NCI-H146 (cell line): ENCODE measurements around the gene TMEM156.
A peak's percentile ranks its signal among the peaks of the same experiment; 100 is the strongest.

Experiments used
- DNase-seq: peaks from one replicate; lab custom pipeline; 2025; lab: John Stamatoyannopoulos, UW

TMEM156 gene, protein sequence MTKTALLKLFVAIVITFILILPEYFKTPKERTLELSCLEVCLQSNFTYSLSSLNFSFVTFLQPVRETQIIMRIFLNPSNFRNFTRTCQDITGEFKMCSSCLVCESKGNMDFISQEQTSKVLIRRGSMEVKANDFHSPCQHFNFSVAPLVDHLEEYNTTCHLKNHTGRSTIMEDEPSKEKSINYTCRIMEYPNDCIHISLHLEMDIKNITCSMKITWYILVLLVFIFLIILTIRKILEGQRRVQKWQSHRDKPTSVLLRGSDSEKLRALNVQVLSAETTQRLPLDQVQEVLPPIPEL

DNA sequence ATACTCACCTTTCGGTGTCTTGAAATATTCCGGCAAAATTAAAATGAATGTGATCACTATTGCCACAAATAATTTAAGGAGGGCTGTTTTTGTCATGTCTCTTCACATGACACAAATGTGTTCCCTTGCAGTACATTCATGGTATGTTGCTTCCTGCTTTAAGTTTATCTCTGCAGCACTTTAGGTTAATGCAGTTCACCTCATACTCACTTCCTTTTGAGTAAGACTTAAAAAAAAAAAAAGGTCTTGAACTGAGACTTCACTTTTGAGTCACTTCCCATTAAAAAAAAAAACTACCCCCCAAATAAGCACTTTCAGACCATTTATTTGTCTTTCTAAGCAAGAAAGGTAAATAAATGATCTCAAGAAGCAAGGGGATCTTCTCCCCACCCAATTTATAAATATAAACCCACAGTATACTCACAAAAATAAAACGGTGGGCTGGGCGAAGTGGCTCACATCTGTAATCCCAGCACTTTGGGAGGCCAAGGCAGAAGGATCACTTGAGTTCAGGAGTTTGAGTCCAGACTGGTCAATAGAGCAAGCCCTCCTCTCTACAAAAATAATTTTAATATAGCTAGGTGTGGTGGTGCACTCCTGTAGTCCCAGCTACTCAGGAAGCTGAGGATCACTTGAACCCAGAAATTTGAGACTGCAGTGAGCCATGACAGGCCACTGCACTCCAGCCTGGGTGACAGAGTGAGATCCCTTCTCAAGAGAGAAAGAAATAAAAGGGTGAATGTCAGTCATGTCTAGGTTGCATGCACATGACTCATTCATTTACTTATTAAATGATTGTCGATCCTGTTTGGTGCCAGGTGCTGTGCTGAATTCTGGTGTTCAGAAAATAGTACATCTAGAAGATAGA lies at the start of gene TMEM156:
TSS of gene TMEM156 (minus strand) at position 192 of the 868 bp plus-strand sequence. CDS start at position 96, 96 bp downstream.
- DNase-seq = no peak

DNA sequence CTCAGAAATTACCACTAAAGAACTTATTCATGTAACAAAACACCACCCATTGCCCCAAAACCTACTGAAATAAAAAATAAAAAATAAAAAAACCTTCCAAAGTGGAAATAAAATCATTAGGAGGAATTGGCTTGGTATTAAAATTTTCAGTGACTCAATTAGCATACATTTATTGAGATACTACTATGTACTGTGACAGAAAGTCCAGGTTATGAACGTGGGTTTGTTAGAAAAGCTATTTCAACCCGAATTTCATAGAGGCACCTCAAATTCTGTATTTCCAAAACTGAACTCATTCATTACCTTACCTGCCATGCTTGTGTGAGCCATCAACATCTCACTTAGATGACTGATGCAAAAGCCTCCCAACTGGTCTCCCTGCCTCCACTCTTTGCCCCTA lies 46.6 kb upstream of the TMEM156 start:
- DNase-seq = no peak

DNA sequence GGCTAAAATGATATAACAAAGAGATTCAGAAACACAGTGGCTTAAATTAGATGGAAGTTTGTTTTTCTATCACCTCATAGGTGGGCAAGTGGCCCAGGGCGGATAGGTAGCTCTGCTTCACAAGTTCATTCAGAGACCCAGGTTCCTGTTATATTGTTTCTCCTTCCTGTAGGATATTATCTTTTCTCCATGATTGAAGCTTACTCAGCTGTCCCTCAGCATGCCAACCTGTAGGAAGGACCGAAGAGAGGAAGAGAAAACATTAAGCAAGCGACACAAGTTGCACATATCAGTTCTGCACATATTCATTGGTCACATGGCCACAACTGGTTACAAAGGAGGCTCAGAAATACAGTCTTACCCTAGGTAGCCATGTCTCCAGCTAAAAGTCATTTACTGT lies 36.7 kb upstream of the TMEM156 start:
- no peak for DNase-seq

DNA sequence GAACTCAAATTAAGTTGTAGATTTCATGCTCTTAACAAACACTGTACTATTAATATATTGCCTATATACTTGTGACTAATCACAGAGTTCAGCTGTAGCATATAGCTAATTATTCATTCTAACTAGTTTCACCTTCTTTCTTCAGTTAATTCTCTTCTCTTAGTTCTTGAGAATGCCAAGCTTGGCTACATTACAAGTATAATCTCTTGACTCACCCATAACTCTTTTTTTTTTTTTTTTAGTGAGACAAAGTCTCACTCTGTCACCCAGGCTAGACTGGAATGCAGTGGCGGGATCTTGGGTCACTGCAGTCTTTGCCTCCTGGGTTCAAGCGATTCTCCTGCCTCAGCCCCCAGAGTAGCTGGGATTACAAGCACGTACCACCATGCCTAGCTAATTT lies 35.2 kb upstream of the TMEM156 start:
- no peak for DNase-seq

DNA sequence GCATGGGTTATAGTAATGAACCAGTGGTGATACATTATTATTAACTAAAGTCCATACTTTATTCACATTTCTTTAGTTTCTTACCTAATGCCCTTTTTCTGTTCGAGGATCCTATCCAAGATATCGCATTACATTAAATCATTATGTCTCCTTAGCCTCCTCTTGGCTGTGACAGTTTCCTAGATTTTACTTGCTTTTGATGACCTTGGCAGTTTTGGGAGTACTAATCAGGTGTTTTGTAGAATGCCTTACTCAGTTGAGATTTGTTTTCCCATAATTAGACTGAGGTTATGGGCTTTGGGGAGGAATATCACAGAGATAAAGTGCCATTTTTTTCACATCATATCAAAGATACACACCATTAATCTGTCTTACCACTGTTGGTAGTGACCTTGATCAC lies 34.8 kb upstream of the TMEM156 start:
- no peak for DNase-seq

DNA sequence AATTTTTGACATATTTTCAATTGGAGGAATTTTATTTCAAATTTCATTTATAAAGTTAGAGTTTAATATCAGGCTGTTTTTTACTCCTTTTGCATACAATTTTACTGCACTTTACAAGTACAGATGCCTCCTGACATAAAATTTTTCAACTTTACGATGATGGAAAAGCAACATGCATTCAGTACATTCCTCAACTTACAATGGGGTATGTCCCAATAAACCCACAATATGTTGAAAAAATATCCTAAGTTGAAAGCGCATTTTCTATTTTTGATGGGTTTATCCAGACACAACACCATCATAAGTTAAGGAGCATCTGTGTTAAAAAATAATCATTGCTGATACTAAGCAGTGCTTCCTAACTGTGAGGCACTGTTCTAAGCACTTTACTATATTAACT lies 34.2 kb upstream of the TMEM156 start:
- no peak for DNase-seq

DNA sequence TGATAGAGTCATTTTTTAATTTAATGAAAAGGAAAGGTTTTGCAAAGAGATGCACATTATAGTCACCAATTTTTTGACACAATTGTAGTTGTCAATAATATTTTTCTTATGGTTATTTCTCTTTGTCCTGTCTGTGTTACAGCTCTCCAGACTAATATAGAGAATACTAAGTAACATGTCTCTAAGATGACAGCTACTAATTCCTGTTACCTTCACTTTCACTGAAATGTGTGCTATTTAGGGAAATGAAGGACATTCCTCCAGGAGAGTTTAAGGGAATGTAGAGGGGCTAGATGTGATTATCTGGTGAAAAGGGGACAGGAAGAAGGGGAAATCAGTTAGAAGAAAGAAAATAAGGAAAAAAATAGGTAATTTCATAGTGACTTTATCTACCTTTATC lies 31.2 kb upstream of the TMEM156 start:
- no peak for DNase-seq

DNA sequence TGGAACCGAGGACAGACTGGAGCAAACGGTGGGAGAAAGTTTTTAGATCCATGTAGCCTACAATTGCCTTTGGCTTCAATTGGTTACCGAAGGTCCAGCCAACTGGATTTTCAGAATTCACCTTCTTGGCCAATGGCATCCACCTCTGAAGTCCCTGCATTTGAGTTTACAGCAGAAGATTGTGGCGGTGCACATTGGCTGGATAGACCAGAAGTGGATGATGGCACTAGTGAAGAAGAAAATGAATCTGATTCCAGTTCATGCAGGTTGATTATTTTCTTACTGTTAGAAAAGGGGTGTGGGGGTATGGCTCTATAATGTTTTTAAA lies 30.5 kb upstream of the TMEM156 start:
- no peak for DNase-seq

DNA sequence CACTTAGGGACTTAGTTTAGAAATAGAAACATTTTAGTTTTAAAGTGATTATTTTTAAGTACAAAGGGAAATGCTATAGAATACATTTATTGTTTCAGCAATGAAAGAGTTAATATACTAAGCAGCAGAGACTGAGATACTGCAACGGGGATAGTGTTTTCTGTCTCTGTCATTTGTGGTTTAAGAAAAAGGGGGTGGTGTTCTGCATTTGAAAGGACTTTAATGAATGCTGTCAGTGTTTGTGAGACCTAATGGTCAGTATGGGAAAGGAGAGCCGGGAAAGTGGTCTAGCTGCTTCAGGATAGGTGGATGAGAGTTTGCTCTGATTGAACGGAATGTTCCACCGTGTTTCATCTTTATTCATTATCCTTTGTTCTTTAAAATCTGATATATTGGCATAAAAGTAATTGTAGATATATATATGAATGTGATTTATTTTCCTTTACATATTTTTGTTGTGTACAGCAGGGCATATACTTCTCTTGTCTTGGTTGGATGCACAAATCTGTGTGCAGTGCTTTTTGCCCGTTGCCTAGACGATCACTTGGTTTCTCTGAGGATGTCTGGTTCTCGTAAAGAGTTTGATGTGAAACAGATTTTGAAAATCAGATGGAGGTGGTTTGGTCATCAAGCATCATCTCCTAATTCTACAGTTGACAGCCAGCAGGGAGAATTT lies 30.0 kb upstream of the TMEM156 start, which contains the start of gene KLHL5:
TSS of gene KLHL5 (plus strand) at position 139 of the 676 bp plus-strand sequence. CDS start at position 560, 421 bp downstream.
- no peak for DNase-seq

DNA sequence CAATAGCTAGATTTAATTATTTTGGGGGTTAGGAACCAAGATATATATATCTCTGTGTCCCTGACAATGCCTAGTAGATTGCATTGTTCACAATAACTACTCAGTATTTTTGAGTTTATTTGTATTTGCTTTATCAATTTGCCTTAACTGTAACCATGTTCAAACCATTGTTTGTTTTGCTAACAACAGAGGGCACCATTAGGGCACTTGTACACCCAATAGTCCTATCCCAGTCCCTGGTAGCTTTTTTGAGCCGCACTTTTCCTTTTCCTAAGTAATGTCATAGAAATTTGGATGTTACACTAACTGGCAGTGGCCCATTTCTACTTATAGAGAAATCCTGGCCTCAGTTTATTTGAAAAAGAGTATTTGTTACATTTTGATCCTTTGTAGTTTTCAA lies 29.2 kb upstream of the TMEM156 start:
- no peak for DNase-seq

DNA sequence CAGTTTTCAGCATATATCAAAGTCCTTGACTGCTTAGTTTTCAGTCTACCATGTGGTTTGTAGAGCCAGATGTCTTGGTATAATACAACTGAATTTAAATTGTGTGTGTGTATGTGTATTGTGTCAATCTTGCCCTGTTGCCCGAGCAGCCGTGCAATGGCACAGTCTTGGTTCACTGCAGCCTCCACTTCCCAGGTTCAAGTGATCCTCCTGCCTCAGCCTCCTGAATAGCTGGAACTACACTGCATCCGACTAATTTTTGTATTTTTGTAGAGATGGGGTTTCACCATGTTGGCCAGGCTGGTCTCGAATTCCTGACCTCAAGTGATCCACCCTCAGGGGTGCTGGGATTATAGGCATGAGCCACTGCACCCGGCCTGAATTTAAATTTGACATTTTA lies 23.8 kb upstream of the TMEM156 start:
- no peak for DNase-seq

DNA sequence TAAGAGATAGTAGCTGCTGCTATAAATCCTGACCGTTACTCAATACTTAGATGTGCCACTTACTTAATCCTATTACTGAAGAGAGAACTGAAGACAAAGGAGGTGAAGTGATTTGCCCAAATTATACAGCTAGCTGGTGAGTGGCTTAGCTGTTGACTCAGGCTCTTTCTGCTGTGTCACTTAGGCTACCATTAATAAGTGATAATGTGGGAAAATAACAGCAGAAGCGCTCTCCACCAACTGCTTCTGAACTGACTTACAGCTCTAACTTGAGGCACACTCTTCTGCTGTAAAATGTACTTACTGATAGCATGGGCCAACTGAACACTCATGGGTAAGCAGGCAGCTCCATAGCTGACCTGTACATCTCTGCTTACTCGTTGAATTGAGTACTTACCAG lies 22.3 kb upstream of the TMEM156 start:
- no peak for DNase-seq

DNA sequence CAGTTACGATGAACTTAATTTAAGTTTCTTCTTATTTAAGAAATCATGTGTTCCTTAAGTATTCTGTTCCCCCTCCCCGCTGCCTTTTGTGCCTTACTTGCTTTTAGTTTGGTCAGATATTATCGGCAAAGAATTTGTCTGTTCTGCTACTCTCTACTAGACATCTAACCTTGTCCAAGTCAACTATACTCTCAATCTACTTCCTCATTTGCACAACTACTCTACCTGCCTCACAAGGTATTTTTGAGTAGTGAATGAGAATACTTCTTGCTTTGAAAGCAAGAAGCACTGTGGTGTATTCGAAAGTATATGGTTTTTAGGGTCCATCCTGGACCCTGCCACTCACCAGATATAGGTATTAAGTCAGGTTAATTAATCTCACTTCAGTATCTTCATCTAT lies 21.8 kb upstream of the TMEM156 start:
- no peak for DNase-seq

DNA sequence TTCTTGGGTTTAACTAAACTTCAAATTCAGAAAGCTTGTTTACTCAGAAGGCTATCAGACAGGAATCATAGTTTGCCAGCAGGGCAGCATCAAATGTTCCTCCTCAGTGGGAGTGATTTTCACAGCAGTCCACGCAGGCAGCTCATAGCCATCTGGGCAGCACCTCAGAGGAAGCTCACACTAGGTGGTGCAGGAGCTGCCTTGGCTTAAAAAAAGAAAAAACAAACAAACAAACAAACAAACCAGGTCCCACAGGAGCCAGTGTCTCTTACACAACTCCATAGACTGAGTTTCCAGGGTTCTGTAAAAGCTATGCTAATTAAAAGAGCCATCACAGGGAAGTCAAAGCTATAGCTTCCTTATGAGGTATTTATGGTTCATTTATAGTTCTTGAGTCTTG lies 19.3 kb upstream of the TMEM156 start:
- no peak for DNase-seq

DNA sequence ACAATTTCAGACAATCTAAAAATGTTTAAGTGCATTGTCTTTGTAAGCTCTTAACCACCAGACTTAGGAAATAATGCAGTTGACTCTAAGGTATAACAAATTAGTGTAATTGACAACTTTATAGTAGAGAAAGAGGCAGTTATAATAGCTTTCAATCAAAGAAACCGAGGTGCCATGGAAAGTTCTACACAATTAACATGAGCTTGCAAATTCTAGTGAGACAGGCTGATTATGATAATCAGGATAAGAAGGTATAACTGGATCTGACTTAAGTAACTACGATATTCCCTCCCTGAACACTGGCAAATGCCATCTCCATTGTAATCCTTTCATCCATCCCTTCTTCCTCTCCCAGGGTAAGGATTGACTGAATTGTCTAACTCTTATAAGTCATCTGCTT lies 18.4 kb upstream of the TMEM156 start:
- DNase-seq = no peak

DNA sequence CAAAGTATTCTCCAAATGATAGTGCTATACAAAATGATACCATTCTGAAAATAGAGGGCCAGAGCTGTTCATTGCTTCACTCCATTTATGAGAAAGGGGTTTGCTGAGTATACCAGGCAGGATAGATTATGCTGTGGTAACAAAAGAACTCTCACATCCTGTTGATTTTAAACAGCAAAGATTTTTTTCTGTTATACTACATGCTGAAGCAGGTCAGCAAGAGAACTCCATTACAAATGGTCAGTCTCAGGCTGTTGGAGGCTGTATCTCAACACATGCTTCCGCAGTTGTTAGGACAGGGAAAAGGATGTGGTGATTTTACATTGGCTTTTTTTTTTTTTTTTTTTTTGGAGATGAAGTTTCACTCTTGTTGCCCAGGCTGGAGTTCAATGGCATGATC lies 16.1 kb upstream of the TMEM156 start:
- no peak for DNase-seq

DNA sequence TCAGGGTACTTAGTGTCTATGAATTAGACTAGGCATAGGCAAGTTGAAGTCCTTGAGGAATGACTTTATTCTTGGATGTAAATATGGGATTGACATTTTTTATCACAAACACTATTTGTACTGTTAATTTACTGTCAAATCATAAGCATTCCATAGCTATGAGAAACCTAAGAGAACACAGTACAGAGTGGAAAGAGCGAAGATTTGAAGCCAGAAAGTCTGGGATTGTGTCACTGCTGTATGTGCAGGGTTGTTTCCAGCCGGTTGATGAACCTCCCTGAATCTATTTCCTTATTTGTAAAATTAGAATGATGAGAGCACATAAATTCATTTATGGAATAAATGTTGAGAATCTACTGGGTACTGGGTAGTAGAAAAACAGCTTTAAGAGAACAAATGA lies 15.5 kb upstream of the TMEM156 start:
- DNase-seq = no peak

DNA sequence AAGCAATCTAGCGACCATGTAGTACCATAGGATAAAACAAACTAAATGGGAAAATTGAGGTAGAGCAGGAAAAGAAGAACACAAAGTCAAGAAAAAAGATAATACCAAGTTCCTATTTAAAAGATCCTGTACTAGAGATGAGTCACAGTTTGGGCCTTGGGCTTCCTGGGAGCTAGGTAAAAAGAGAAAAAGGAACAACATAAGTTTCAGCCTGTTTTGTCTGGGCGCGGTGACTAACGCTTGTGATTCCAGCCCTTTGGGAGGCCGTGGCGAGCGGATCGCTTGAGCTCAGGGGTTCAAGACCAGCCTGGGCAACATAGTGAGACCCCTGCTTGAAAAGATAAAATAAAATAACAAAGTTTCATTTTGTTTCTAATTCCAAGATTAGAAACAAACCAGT lies 14.0 kb upstream of the TMEM156 start:
- DNase-seq = no peak

DNA sequence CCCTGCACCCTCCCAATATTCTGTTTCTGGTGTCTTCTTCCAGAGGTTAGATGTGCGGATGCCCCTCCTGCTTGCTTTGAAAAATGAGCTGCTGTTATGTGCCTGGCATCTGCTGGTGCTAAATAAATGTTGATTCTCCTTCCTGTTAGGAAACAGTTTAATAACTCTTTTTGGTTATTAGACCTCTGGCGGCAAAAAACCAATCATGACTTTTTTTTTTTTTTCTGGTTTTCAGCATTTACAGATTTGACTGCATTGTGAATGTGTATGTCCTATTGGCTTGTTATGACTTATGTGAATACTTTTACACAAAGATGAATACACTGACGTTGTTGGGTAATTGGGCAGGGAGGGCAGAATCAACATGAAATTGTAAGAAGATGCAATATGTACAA lies 13.6 kb upstream of the TMEM156 start:
- DNase-seq = no peak

DNA sequence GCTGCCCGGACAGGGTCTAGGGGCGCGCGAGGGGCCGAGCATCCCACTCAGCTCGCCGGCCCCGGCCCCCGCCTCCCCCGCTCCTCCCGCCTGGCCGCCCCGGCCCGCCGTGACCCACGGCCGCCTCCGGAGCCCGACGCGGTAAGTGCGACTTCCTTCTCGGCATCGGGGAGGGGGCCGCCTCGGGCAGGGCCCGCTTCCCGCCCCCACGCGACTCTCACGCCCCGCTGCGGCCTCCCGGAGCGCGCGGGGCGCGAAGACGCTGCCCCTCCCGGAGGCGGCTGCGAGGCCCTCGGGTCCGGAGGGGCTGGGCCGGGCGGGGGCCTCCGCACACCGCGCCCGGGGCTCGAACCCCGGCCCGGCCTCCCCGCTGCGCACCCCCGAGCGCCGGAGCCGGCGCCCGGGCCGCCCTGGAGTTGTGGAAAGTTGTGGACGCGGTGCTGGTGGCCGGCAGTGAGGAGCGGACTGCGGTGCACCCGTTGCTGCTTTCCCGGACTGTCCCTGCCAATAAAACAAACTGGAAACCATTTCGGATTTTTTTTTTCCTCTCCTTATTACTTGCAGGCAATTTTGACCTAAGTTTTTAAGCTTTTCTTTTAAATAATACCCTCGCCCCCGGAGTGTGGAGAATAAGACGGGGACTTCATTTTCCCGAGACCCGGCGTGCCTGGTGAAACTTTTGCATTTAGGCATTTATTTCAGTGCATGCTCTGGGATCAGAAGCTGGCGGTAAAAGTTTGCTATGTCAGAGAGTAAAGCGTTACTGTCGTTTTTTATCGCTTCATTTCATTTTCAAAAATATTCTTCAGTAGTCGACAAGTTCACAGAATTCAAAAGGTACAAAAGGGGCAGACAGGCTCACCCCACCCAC lies 13.0 kb upstream of the TMEM156 start:
- DNase-seq = no peak

DNA sequence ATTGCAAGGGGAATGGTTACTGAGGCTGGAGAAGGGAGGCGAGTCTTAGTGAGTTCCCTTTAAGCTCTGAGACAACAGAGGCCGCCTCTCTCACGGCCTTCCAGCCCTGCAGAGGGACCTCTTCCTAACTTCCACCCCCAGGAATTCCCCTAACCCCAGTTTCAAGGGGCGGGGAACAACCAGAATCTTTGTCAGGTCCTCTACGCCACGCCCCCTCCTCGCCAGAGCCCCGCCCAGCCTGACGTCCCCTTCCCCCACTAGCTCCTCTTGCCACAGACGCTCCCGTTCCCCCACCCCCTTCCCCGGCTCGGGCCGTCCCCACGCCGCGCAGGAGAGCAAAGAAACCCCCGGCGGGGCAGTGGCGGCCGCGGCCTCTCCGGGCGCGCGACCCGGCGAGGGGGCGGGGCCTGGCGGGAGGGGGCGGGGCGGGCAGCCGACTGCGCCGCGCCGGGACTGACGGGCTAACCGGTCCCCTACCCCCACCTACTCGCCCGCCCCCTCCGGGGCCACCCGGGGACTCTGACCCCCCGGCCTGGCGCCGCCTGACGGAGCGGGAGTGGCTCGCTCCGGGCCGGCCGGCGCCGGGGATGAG lies 12.3 kb upstream of the TMEM156 start:
- DNase-seq = peak; percentile 42
